Ovary (tissue), 9 donors: ENCODE data around the gene IHH. TPM values are rescaled to one million over a fixed set of nuclear protein-coding genes. Genes with fewer than 3 reads are reported as not detected.

ENCODE experiments used
- DNase-seq, 5 donors: peaks; one replicate each; pipeline ENCODE4 v3.0.0-alpha.2; 2019 to 2020
- H3K27ac ChIP-seq, 2 donors: fragments of 200-600 bp; one replicate each; pipeline versions ENCODE4 v1.5.1 to v1.8.0; 2019 to 2022
- H3K27me3 ChIP-seq: fragments of 200-600 bp; one replicate; pipeline ENCODE4 v1.8.0; 2022
- H3K36me3 ChIP-seq: fragments of 200-600 bp; sonication (generic); one replicate; pipeline ENCODE4 v1.5.1; 2019
- H3K4me1 ChIP-seq: one replicate; pipeline ENCODE4 v1.8.1; 2013; ENCODE audit warnings: mild to moderate bottlenecking, moderate library complexity; ENCODE audit not compliant: insufficient read depth
- H3K4me3 ChIP-seq: fragments of 200-600 bp; sonication (generic); one replicate; pipeline ENCODE4 v1.5.1; 2017
- H3K9me3 ChIP-seq, 2 donors: fragments of 200-600 bp in 1 of 2; sonication (generic) in 1 of 2; one replicate each; pipeline versions ENCODE4 v1.5.1 to v1.8.1; 2013 to 2019; ENCODE audit warnings: mild to moderate bottlenecking in 1 of 2, moderate library complexity in 1 of 2
- EP300 ChIP-seq: sonication (generic); formaldehyde crosslinking; IDR thresholded peaks from one replicate; pipeline ENCODE4 v1.6.1; 2017; ENCODE audit warnings: antibody characterized with exemption
- POLR2A ChIP-seq: fragments of 450-650 bp; IDR thresholded peaks from one replicate; pipeline ENCODE4 v1.6.1; 2017; ENCODE audit warnings: antibody characterized with exemption, mild to moderate bottlenecking, moderate library complexity
- WGBS, 3 donors: extraction: QIAGEN DNeasy Blood & Tissue Kit in 1 of 3; methylation state at CpG; one replicate each; pipeline versions ENCODE4 v1.1.5 to v1.1.7; 2013 to 2017; 5-methylcytosine and 5-hydroxymethylcytosine counted together
- intact Hi-C, 4 donors: fragments of 100-400 bp; cut with DNase I; formaldehyde crosslinking; loops; one replicate each; pipeline versions ENCODE4 v1.11.0 to v1.15.1; 2022 to 2023
- polyA plus RNA-seq, 2 donors: library from polyadenylated mRNA; stranded (reverse); fragments of 200-250 nt in 1 of 2; fragments of 350-450 nt in 1 of 2; fragmentation: Illumina TruSeq in 1 of 2; extraction: RNeasy Lipid Tissue Mini Kit (QIAGEN cat#74804) in 1 of 2; gene quantifications; one replicate each; pipeline ENCODE4 v1.2.3, GENCODE V29; 2013 to 2014
- total RNA-seq, 7 donors: library from RNA; depleted of rRNA in 2 of 7; stranded (reverse); fragments of >200 nt in 2 of 7; fragmentation: NEBNext Ultra II Directional in 3 of 7; extraction: Animal tissue kit (Norgen Biotek cat#: 25700) in 3 of 7; gene quantifications; one replicate each; pipeline versions ENCODE4 v1.1.0 to v1.2.4, GENCODE V29; 2016 to 2023
- TF ChIP-seq, protein P1 (sequence below), 3 donors: fragments of 450-650 bp in 2 of 3; fragments of 200-600 bp in 1 of 3; IDR thresholded peaks; one replicate each; pipeline versions ENCODE4 v1.5.1 to v1.8.0; 2016 to 2022; ENCODE audit warnings: antibody characterized with exemption in 3 of 3, mild to moderate bottlenecking in 1 of 3
- donor health status: DM: no; HTN: no; CAD: no; lungs with moderate emphysema.
- donor health status: DM: no; HTN: no; CAD: no.
- donor health status: Bipolar disorder and iron deficiency.
- donor health status: DM: yes; HTN: yes; CAD: no.
- donor health status: DM: no; HTN: no; CAD: no.
- donor health status: DM: yes; HTN: yes; CAD: no.

The IHH gene
- total and polyA plus RNA-seq, 9 donors = 0.12 to 1.6 (median 0.36) TPM; not detected in 4

- H3K9me3 ChIP-seq = no peaks in the 10 kb centered on the region
- DNase-seq = no peak
- no peaks in the 10 kb centered on the region for H3K36me3 ChIP-seq
- H3K27ac ChIP-seq = no peak overlapping the region
- WGBS, 3 donors = 70 to 77% (median 75%) methylated on average over 11 of the region's 11 CpGs
- no peak overlapping the region for H3K4me3 ChIP-seq
- TF ChIP-seq, protein P1, sequence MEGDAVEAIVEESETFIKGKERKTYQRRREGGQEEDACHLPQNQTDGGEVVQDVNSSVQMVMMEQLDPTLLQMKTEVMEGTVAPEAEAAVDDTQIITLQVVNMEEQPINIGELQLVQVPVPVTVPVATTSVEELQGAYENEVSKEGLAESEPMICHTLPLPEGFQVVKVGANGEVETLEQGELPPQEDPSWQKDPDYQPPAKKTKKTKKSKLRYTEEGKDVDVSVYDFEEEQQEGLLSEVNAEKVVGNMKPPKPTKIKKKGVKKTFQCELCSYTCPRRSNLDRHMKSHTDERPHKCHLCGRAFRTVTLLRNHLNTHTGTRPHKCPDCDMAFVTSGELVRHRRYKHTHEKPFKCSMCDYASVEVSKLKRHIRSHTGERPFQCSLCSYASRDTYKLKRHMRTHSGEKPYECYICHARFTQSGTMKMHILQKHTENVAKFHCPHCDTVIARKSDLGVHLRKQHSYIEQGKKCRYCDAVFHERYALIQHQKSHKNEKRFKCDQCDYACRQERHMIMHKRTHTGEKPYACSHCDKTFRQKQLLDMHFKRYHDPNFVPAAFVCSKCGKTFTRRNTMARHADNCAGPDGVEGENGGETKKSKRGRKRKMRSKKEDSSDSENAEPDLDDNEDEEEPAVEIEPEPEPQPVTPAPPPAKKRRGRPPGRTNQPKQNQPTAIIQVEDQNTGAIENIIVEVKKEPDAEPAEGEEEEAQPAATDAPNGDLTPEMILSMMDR (IDR thresholded peaks at IDR 0.05) = no peak
- TF ChIP-seq POLR2A = no peak
- no peak for TF ChIP-seq EP300
- no peaks in the 10 kb centered on the region for H3K4me1 ChIP-seq
- H3K27me3 ChIP-seq = no peaks in the 10 kb centered on the region
- intact Hi-C loops = no loop called here
Observed at GRCh38 chr2:219020604-219021365, 39.9 kb downstream of the IHH start.

GRCh38 chr2:219019436-219019835 lies 41.3 kb downstream of the IHH start:
- no peak overlapping the region for H3K27ac ChIP-seq
- no peaks in the 10 kb centered on the region for H3K4me1 ChIP-seq
- intact Hi-C loops = no loop called here
- TF ChIP-seq POLR2A = no peak
- TF ChIP-seq, protein P1 (IDR thresholded peaks at IDR 0.05) = no peak
- no peak for TF ChIP-seq EP300
- no peak overlapping the region for H3K4me3 ChIP-seq
- 70 to 79% (median 74%) methylated on average over 6 of the region's 6 CpGs for WGBS, 3 donors
- no peaks in the 10 kb centered on the region for H3K36me3 ChIP-seq
- H3K27me3 ChIP-seq = no peaks in the 10 kb centered on the region
- DNase-seq = no peak
- no peaks in the 10 kb centered on the region for H3K9me3 ChIP-seq

DNA sequence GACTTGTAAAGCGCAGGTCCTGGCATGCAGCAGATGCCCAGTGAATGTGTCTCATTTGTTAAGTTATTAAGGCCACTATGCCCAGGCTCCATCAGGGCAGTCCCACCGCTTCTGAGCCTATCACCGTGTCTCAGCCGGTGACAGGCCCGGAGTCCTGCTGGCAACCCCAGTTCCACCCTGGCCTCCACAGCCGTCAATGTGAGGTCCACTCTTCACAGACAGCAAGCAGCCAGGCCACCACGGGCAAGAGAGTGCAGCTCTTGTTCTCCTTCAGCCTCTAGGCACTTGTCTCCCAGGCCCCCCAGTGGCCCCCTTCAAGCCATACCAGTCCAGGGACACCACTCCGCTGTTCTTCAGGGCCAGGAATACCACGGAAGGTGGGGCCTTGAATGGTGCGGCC lies 42.0 kb downstream of the IHH start:
- Histone ChIP-seq H3K27ac (no peak overlapping the region), H3K9me3 (no peaks in the 10 kb centered on the region), H3K4me3 (no peak overlapping the region), H3K27me3 (no peaks in the 10 kb centered on the region), H3K36me3 (no peaks in the 10 kb centered on the region), H3K4me1 (no peaks in the 10 kb centered on the region)
- intact Hi-C loops = no loop called here
- DNase-seq = no peak
- 77 to 86% (median 84%) methylated on average over 10 of the region's 10 CpGs for WGBS, 3 donors
- TF ChIP-seq EP300 = no peak
- no peak for TF ChIP-seq POLR2A
- TF ChIP-seq, protein P1 (IDR thresholded peaks at IDR 0.05) = no peak

DNA sequence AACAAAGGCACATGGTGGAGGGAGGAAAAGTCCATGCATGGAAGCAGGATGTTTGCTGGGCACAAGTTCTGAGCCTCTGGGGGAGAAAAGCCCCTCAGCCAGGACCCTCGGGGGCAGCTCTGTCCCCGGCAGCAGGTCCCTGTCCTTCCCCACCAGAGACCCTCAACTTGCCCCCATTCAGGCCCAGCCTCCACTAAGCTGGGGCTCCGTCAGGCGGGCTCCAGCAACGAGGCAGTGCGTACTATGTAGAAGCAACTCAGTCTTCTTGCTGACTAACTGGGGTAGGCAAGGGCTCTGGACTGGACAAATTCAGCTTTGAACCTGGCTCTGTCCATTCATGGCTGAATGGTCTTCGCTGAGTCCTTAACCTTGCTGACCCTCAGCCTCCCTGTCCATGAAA lies 42.4 kb downstream of the IHH start:
- Histone ChIP-seq H3K9me3 (no peaks in the 10 kb centered on the region), H3K27me3 (no peaks in the 10 kb centered on the region), H3K27ac (no peak overlapping the region), H3K4me1 (no peaks in the 10 kb centered on the region), H3K4me3 (no peak overlapping the region), H3K36me3 (no peaks in the 10 kb centered on the region)
- intact Hi-C loops = no loop called here
- no peak for TF ChIP-seq EP300
- TF ChIP-seq POLR2A = no peak
- TF ChIP-seq, protein P1 (IDR thresholded peaks at IDR 0.05) = no peak
- 75 to 86% (median 78%) methylated on average over 7 of the region's 7 CpGs for WGBS, 3 donors
- DNase-seq = no peak
